GM15510 (cell line): Measurements from ENCODE around the gene ADGRF1.

Experiments
- POLR2A ChIP-seq: IDR thresholded peaks from 3 replicates; pipeline ENCODE4 v1.6.1; 2011; ENCODE audit warnings: borderline replicate concordance; ENCODE audit not compliant: insufficient read length; ENCODE audit errors: extremely low read depth

The ADGRF1 gene

DNA sequence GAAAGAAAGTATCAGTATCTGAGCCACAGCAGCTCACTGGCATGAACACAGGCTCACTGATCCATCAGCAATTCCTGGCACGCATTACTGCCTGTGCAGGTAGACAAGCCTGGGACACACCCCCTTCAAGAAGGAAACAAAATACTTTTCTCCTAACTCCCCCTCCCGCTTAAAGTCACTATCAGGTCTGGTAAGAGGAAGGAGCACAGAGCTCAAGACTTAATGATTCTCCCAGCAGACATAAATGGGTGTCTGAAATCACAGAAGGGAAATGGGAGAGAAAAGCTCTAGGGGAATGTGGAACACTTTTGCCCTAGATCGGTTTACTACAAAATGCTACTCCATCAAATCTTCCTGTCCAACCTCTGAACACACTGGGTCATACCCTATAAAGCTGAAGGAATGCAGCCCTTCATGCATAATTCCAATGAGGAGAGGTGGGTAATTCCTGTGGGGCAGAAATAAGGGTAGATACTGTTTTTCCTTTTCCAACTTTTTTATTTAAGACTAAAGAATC is at the start of gene ADGRF1:
ADGRF1 (minus strand) TSS at position 58 of the 517 bp plus-strand sequence. CDS start 13,271 bp downstream, outside the sequence.
- TF ChIP-seq POLR2A = no peak

DNA sequence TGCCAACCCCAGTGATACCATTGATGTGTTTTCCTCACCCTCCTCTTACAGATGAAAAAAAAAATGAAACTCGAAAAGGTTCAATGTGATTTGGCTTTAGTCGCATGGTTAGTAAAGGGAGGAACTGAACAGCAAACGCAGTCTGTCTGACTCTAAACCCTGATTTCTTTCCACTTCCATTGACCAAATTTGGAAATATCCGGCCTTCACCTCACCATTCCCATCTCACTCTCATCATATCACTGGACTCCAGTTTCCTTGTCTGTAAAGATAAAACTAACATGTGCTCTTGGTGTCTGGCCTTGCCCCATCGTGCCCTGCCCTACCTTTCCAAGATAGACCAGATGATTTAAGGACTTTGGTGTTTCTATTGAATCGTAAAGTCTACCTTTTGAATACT is 48.7 kb upstream of the ADGRF1 start:
- TF ChIP-seq POLR2A = no peak

- TF ChIP-seq POLR2A = no peak
Observed at GRCh38 chr6:47086051-47086770, 44.1 kb upstream of the ADGRF1 start.

GRCh38 chr6:47084610-47085009 is 42.5 kb upstream of the ADGRF1 start:
- TF ChIP-seq POLR2A = no peak

DNA sequence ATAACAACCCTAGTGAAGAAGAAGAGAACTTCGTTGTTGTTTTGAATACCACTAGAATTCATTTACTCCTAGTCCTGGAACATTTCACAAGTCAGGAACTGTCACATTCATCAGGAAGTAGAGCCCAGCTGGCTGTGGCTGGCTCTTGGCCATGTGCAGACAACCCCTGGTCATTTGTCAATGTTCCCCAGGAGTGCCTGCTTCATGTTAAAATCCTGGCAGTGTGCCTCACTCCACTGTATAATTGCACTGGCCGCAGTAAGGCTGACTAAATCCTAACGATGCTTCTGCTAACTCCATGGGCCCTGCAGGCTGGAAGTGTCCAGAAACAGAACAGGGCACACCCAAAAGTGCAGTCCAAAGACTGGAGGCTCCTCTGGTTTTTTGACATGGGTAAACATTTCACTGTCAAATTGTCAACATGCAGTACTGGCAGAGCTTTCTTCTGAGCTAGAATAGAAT is 41.5 kb upstream of the ADGRF1 start:
- TF ChIP-seq POLR2A = no peak

DNA sequence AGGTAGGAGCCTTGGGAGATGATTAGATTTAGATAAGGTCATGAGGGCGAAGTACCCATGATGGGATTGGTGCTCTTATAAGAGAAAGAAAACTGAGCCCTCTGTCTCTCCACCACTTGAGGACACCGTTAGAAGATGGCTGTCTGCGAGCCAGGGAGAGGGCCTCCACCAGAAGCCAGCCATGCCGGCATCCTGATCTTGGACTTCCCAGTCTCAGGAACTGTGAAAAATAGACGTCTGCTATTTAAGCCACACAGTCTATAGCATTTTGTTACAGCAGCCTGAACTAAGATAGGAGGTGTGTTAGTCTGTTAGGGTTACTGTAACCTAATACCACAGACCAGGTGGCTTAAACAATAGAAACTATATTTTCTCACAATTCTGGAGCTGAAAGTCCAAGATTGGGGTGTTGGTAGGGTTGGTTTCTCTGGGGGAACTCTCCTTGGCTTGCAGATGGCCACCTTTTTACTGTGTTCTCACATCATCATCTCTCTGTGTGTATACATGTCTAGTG is 38.0 kb upstream of the ADGRF1 start:
- TF ChIP-seq POLR2A = no peak

GRCh38 chr6:47079638-47080037 is 37.5 kb upstream of the ADGRF1 start:
- no peak for TF ChIP-seq POLR2A

DNA sequence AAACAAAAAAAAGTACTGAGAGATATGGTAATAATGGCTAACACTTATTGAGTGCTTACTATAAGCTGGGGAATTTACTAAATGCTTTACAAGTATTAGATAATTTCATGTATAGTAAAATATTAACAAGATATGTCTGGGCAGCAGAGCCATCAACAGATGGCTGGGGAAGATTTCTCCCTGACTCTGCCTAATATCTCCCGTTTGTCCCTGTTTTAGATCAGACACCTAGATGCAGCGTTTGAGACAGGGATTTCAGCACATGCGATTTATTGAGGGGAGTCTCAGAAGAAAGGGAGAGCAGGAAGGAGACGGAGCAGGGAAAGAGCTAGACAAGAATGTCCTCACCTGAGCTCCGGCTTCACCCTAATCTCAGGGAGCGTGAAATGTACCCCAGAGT is 36.9 kb upstream of the ADGRF1 start:
- TF ChIP-seq POLR2A = no peak

DNA sequence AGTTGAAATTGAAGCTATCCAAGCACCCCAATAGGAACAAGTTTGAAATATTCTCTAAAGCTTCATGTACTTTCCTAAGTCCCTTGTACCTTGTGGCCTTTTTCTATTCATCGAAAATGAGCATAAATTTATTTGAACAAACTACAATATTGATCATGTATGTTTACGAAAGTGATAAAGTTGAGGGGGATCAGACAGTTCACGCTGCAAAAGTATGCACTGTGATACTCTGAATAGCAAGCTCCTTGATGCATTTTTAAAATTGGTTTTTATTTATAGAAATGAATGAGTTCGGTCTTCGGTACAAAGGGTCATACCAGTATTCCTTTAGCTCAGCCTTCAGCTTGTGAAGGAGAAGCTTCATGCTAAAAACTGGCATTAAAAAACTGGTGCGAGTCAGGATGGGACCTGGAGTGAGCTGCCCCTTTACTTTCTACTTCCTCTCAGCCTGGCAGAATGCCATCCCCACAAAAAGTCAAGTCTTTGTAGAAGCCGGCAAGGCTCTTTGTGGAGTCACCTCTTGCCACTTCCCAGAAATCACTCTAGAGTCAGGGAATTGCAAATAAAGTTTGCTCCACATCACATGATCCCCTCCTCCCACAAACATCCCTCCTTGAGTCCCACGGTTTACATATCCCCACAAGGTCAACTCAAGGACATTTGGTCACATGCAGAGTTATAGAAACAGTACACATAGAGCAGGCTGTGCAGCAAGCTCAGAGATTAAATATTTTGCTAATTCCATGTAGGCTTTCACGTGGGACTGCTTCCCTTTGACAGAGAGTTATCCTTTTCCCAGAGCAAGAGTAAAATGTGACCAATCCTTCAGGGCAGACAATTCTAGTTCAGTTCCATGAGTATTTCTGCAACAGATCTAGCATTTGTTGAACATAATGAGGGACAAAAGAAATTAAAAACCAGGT is 34.6 kb upstream of the ADGRF1 start:
- TF ChIP-seq POLR2A = no peak

DNA sequence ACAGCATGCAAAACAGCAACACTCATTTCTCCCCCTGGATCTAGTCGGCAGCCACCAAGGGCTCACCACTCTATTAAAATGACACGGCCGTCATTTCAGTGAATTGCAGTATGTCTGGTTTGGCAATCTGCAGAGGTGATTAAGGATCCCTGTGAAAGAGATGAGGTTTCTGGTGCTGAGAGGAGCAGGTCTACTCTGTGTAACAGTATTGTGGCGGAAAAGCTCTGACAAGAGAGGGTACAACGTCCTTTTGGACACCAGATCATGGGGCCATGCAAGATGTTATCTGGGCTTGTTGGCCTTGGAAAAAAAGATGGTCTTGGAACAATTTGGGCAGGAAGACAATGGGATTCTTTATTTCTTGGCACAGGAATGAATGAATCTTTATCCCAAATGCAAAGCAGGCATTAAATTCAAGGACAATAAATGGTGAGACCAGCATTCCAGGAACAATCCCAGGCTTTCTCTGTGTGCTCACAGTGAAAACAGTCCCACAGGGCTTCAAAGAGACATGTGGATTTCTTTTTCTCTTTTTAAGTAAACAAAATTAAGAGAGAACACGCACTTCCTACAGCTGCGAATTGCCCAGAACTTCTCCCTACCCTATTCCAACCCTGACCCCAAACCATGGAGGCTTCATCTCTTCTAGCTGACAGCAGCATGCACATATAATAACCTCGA is 33.7 kb upstream of the ADGRF1 start:
- TF ChIP-seq POLR2A = no peak

GRCh38 chr6:47075168-47075567 is 33.0 kb upstream of the ADGRF1 start:
- TF ChIP-seq POLR2A = no peak

- TF ChIP-seq POLR2A = no peak
Observed at GRCh38 chr6:47073125-47074110, 31.3 kb upstream of the ADGRF1 start.

DNA sequence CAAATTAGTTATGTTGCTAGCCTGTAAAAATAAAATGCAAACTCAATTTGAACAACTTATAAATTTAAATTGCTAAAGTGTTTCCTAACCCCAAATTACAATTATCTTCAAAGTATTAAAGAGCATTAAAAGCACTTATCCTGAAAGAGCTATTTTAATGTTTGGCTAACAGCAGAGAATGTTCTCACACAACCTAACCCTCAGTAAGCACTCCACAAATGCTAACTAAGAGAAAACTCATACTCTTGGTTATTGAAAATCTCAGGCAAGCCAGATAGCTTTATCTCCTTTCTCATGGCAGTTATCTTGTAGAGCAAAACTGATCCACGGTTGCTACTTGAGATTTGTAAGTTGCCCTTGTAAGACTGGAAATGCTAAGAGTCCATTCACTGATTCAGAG is 30.5 kb upstream of the ADGRF1 start:
- no peak for TF ChIP-seq POLR2A
